A549 (cell line): Measurements from ENCODE around the gene ATP5F1E. TPM values are rescaled to one million over a fixed set of nuclear protein-coding genes. Genes with fewer than 3 reads are reported as not detected.
A peak's percentile ranks its signal among the peaks of the same experiment; 100 is the strongest.

ENCODE experiments used
- ATAC-seq, 2 experiments: fragments of 200-7000 bp in 1 of 2; fragments of >200 bp in 1 of 2; cut with Nextera tagmentation in 1 of 2; cut with Tn5 transposase in 1 of 2; 3 replicates each; pipeline versions ENCODE4 v1.8.0 to v1.9.1; 2018 to 2020; ENCODE audit warnings: mild to moderate bottlenecking in 1 of 2, moderate library complexity in 1 of 2
- CTCF ChIA-PET: fragments of 300-600 bp; sonication (Branson Sonifier 250); formaldehyde crosslinking; extraction: SDS; loops from one replicate; lab custom pipeline; 2021; ENCODE audit warnings: antibody characterized with exemption, inconsistent platforms; lab: Yijun Ruan, JAX
- POLR2A ChIA-PET: fragments of 350-600 bp; formaldehyde crosslinking; extraction: SDS; loops from one replicate; lab custom pipeline; 2021; ENCODE audit warnings: antibody characterized with exemption, inconsistent platforms; lab: Yijun Ruan, JAX
- DNase-seq, 2 experiments: peaks; one replicate each; pipeline versions ENCODE4 v3.0.0 to v3.0.0-alpha.2; 2011 to 2016; ENCODE audit warnings: low read depth in 1 of 2, low spot score in 1 of 2
- FAIRE-seq: peaks from 2 replicates; lab custom pipeline; 2011; peaks lifted over from hg19 to GRCh38; lab: Jason Lieb, UNC
- H3K27ac ChIP-seq, 2 experiments: fragments of >200 bp; sonication (Bioruptor Twin); formaldehyde crosslinking; 3 replicates each; pipeline ENCODE4 v1.5.1; 2016 to 2017
- H3K4me1 ChIP-seq: fragments of >200 bp; sonication (Bioruptor Twin); formaldehyde crosslinking; 3 replicates; pipeline ENCODE4 v1.6.1; 2016
- H3K4me2 ChIP-seq: fragments of >200 bp; sonication (Bioruptor Twin); formaldehyde crosslinking; 3 replicates; pipeline ENCODE4 v1.6.1; 2016
- H3K4me3 ChIP-seq: fragments of >200 bp; sonication (Bioruptor Twin); formaldehyde crosslinking; 3 replicates; pipeline ENCODE4 v1.5.1; 2016
- H3K9me3 ChIP-seq: fragments of >200 bp; sonication (Bioruptor Twin); formaldehyde crosslinking; 3 replicates; pipeline ENCODE4 v1.6.1; 2016
- CBX8 ChIP-seq: fragments of 200-600 bp; sonication (generic); IDR thresholded peaks from 2 replicates; pipeline ENCODE4 v1.6.1; 2016
- CHD2 ChIP-seq: fragments of 150-350 bp; IDR thresholded peaks from 2 replicates; pipeline ENCODE4 v1.6.1; 2014; ENCODE audit warnings: low read length; ENCODE audit not compliant: partially characterized antibody
- CHD4 ChIP-seq: fragments of 200-600 bp; sonication (generic); IDR thresholded peaks from 2 replicates; pipeline ENCODE4 v1.6.1; 2016; ENCODE audit warnings: antibody characterized with exemption, mild to moderate bottlenecking, borderline replicate concordance
- EHF ChIP-seq: fragments of 250-450 bp; sonication (Bioruptor Pico); IDR thresholded peaks from 2 replicates; pipeline ENCODE4 v1.5.0; 2020; ENCODE audit warnings: mild to moderate bottlenecking
- EHMT2 ChIP-seq: fragments of 200-600 bp; sonication (generic); IDR thresholded peaks from 2 replicates; pipeline ENCODE4 v1.6.1; 2016; ENCODE audit warnings: antibody characterized with exemption, low read depth, mild to moderate bottlenecking, moderate library complexity
- MAX ChIP-seq: IDR thresholded peaks from 2 replicates; pipeline ENCODE4 v1.6.1; 2012
- MAZ ChIP-seq: fragments of 150-350 bp; IDR thresholded peaks from 2 replicates; pipeline ENCODE4 v1.6.1; 2014; ENCODE audit warnings: antibody characterized with exemption, low read depth, low read length, borderline replicate concordance
- NPAS2 ChIP-seq: fragments of 250-450 bp; sonication (Bioruptor Pico); IDR thresholded peaks from 2 replicates; pipeline ENCODE4 v1.8.0; 2022; ENCODE audit warnings: mild to moderate bottlenecking, moderate library complexity, borderline replicate concordance
- PBX3 ChIP-seq: IDR thresholded peaks from 2 replicates; pipeline ENCODE4 v1.6.1; 2012
- RARB ChIP-seq: fragments of 250-450 bp; sonication (Bioruptor Pico); IDR thresholded peaks from 2 replicates; pipeline ENCODE4 v1.8.0; 2021; ENCODE audit warnings: mild to moderate bottlenecking, moderate library complexity
- REST ChIP-seq: fragments of 200-600 bp; sonication (generic); IDR thresholded peaks from 2 replicates; pipeline ENCODE4 v1.6.1; 2016; ENCODE audit warnings: antibody characterized with exemption, mild to moderate bottlenecking, moderate library complexity
- SMC3 ChIP-seq: fragments of >200 bp; sonication (Bioruptor Twin); formaldehyde crosslinking; IDR thresholded peaks from 3 replicates; pipeline ENCODE4 v1.6.1; 2018; ENCODE audit warnings: inconsistent platforms
- TFCP2L1 ChIP-seq: fragments of 250-450 bp; sonication (Bioruptor Pico); IDR thresholded peaks from 2 replicates; pipeline ENCODE4 v1.5.0; 2021; ENCODE audit warnings: mild to moderate bottlenecking
- ZFP36 ChIP-seq: fragments of 450-650 bp; IDR thresholded peaks from 2 replicates; pipeline ENCODE4 v1.6.1; 2014; ENCODE audit warnings: borderline replicate concordance; ENCODE audit not compliant: partially characterized antibody
- WGBS: methylation state at CpG from one replicate; pipeline ENCODE4 v1.1.6; 2017; ENCODE audit errors: missing lambda C conversion rate; 5-methylcytosine and 5-hydroxymethylcytosine counted together
- polyA plus RNA-seq, 4 experiments: library from polyadenylated mRNA; depleted of rRNA in 3 of 4; stranded (reverse); fragments of >200 nt; fragmentation: RNase III in 1 of 4; extraction: RNeasy Plus Mini Kit Qiagen cat#74134 plus additional on column Dnase treatment in 1 of 4; gene quantifications; 2 replicates in 3 of 4; 3 replicates in 1 of 4; pipeline ENCODE4 v1.2.3, GENCODE V29; 2011 to 2017

The ATP5F1E gene
- polyA plus RNA-seq, 2 of the 4 experiments (the other 2 are of a cell fraction) = 84.9 to 108 TPM

GRCh38 chr20:59005523-59006166 lies 26.5 kb downstream of the ATP5F1E start (continued):
- TF ChIP-seq PBX3 (no peak), EHF (CRISPR knock-in tag) (no peak), CHD2 (no peak)

- no peak for DNase-seq
- no peak for FAIRE-seq
- peak overlapping the region; percentile 76 for H3K4me2 ChIP-seq
- WGBS = 90% methylated on average over 15 of the region's 17 CpGs
- H3K4me3 ChIP-seq = no peak overlapping the region
- H3K9me3 ChIP-seq = no peaks in the 10 kb centered on the region
- peaks cover 21% of the 10 kb centered on the region for H3K4me1 ChIP-seq
- POLR2A ChIA-PET = interaction anchor here (1.6 kb wide), 1 partner anchor 28 kb away, joined by 7 read pairs; the partner anchor contains the start of gene ATP5F1E
- no peak for ATAC-seq
- CTCF ChIA-PET = no interaction called here
- H3K27ac ChIP-seq = peak overlapping the region in 1 of 2 experiments; percentile 98; a peak in 1 of 6 replicates
- TF ChIP-seq RARB (CRISPR knock-in tag) (no peak), ZFP36 (peak; percentile 34)
- TF ChIP-seq, all 56 proteins: peak for 1
Measured at GRCh38 chr20:59004763-59005522, 27.2 kb downstream of the ATP5F1E start.

- POLR2A ChIA-PET = no interaction called here
- no peak for TF ChIP-seq REST
- no peak for TF ChIP-seq MAZ
- TF ChIP-seq PBX3 = no peak
- no peak for TF ChIP-seq EHMT2
- TF ChIP-seq TFCP2L1 (CRISPR knock-in tag) = no peak
- no peak for TF ChIP-seq SMC3
- TF ChIP-seq CHD4 = no peak
- TF ChIP-seq MAX = no peak
- no peak for TF ChIP-seq CBX8
- no peak for TF ChIP-seq NPAS2 (CRISPR knock-in tag)
- ATAC-seq = no peak
- no peaks in the 10 kb centered on the region for H3K9me3 ChIP-seq
- CTCF ChIA-PET = no interaction called here
- no peak for FAIRE-seq
- 72% methylated on average over 3 of the region's 4 CpGs for WGBS
- H3K4me1 ChIP-seq = peaks cover 21% of the 10 kb centered on the region
- no peak overlapping the region for H3K27ac ChIP-seq
- no peak overlapping the region for H3K4me3 ChIP-seq
- no peak overlapping the region for H3K4me2 ChIP-seq
- no peak for DNase-seq
Measured at GRCh38 chr20:59004493-59004762, 27.7 kb downstream of the ATP5F1E start.
